GM12892 (cell line): ENCODE data around the gene TEX36.

Experiments
- POLR2A ChIP-seq: IDR thresholded peaks from 2 replicates; pipeline ENCODE4 v1.6.1; 2011; ENCODE audit warnings: low read depth, low read length, control low read depth
- POLR2AphosphoS5 ChIP-seq: IDR thresholded peaks from 2 replicates; pipeline ENCODE4 v1.6.1; 2011; ENCODE audit warnings: low read depth, low read length, control low read depth

DNA sequence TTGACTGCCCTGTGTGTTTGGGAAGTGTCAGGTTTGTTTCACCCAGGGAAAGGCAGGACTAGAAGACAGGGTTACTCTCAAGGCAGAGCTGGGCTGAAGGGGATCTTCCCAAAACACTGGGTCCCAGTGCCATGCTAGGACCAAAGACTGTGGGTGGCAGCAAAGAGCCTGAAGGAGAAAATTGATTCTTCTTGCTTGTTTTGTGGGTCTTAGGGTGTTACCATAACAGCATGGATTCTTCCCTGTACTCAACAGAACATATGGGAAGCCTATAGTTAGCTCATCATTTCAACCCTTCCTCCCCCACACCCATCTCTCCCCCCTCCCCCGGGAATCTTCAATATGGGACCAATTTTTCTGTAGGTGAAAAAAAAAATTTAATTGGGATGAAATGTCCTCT lies 42.3 kb downstream of the TEX36 start:
- TF ChIP-seq POLR2AphosphoS5 (no peak), POLR2A (no peak)
